GM12892 (cell line): ENCODE measurements around the gene KCNJ3.

ENCODE experiments used
- POLR2A ChIP-seq: IDR thresholded peaks from 2 replicates; pipeline ENCODE4 v1.6.1; 2011; ENCODE audit warnings: low read depth, low read length, control low read depth
- TAF1 ChIP-seq: IDR thresholded peaks from 2 replicates; pipeline ENCODE4 v1.6.1; 2011; ENCODE audit warnings: low read depth, mild to moderate bottlenecking, control low read depth, low read length, borderline replicate concordance

DNA sequence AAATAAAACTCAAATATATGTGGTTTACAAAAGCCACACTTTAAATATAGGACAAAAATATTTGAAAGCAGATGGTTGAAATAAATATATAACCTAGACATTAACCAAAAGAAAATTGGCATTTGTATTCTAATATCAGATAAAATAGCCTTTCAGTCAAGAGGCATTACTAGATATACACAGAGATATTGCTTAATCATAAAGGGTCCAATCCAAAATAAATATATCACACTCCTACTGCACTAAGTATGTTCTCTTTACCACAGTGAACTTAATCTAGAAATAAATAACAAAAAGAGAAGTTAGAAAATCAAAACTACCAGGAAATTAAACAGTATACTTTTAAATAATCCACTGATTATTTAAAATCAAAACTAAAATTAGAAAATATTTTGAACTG lies 34.2 kb upstream of the KCNJ3 start:
- TF ChIP-seq POLR2A, result no peak
- TF ChIP-seq TAF1, result no peak
